Cerebellar cortex (tissue), 1 donor: ENCODE measurements around the gene SLC23A1.
A peak's percentile ranks its signal among the peaks of the same experiment; 100 is the strongest.
"Not testable (repeated sequence)": the region's sequence is repeated elsewhere in the genome, so short reads cannot be mapped to it uniquely, and the experiment has no call there.

Source experiments
- DNase-seq: peaks from one replicate; pipeline ENCODE4 v3.0.0-alpha.2; 2015; ENCODE audit warnings: low spot score

The SLC23A1 gene

DNA sequence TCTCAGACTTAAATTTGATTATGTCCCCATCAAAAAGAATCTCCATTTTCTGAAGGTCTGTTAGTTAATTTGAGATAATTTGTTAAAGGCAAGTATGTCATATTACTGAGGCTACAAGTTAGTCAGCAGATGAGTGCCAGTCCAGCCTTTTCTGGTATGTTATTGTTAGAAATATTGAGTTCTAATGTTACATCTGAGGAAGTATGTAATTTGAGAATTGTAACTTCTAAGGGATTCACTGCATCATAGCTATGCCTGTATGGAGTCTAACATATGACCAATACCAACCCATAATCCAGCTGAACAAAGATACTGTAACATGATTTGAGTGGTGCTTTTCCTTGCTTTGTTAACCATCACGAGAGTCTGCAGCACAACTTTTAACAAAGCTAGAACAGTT, 13.9 kb downstream of the SLC23A1 start:
- DNase-seq: no peak

DNA sequence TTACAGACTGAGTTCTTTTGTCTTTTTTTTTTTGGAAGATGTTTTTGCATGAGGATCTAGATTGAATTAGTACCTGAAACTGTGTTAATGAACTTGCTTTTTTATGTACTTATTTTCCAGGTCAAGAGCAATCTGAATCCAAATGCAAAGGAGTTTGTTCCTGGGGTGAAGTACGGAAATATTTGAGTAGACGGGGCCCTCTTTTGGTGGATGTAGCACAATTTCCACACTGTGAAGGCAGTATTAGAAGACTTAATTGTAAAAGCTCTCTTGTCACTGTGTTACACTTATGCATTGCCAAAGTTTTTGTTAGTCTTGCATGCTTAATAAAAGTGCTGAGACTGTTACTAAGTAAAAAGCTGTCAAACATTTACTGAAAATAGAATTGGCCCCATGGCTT, 14.5 kb downstream of the SLC23A1 start:
- peak; percentile 48 for DNase-seq

DNA sequence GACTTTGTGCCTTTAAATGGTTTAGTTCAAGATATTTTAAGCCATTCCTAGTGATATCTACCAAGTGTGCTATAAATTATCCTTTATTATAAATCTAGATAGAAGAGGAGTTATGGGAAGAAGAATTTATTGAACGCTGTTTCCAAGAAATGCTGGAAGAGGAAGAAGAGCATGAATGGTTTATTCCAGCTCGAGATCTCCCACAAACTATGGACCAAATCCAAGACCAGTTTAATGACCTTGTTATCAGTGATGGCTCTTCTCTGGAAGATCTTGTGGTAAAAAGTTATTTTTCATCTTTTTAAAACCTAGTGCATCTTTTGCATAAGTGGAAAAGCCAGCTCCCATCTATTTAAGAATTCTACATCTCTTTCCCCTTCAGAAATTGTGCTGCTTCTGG, 18.6 kb downstream of the SLC23A1 start:
- DNase-seq: no peak

DNA sequence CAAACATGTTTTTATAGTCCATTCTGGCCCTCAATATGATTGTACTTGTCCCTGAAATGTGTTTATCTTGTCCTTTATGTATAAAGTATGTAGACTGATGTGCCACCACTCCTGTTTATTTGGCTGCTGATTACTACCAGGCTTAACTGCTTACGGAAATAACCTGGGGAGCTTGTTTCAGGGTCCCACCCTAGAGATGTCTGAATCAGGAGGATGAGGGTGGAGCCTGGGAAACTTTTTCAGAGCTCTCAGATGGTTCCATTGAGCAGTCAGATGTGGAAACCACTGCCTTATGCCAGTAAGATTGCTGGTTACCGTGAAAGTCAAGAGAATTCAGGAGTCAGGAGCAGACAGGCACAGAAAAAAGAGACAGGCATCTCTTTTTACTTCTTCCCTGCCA, 19.2 kb downstream of the SLC23A1 start:
- DNase-seq: no peak

DNA sequence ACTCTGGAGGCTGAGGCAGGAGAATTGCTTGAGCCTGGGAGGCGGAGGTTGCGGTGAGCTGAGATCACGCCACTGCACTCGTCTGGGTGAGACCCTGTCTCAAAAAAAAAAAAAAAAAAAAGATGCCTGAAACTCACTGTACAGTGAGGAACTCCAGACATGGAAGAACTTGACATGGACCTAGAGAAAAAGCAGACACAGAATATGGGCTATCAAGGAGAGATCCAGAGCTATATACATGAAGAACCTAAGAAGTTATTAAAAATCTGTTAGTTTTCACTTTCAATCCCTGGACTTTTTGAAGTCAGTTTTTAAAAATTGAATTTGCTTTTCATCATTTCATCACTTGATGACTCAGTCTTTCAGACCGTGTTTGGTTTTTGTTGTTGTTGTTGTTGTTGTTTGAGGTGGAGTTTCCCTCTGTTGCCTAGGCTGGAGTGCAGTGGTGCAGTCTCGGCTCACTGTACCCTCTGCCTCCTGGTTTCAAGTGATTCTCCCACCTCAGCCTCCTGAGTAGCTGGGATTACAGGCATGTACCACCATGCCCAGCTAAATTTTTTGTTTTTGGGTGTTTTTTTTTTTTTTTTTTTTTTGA, 21.2 kb downstream of the SLC23A1 start:
- no peak for DNase-seq

DNA sequence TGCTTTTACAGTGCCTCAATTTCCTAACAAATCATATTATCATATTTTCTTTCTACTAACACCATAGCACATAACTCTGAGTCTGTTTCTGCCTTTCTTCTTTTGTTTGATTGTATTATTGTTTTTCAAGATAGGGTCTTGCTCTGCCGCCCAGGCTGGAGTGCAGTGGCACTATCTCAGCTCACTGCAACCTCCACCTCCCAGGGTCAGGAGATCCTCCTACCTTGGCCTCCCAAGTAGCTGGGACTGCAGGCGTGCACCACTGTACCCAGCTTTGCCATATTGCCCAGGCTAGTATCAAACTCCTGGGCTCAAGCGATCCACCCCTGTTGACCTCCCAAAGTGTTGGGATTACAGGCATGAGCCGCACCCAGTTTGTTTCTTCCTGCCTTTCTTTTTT, 22.7 kb downstream of the SLC23A1 start:
- DNase-seq: no peak

DNA sequence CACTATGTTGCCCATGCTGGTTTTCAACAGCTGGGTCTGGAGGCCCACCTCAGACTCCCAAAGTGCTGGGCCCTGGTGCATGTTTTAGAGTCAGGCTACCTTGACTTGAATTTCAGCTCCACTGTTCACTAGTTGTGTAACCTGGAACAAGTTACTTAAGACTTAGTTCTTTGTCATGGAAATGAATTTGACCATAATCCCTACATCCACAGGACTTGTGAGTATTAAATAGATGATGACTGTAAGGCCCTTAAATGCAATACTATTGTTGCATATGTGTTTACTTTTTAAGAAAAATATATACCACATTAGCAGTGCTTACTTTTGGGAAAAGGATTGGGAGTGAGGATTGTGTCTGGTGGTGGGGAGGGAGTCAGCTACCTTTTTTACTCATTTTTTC, 25.0 kb downstream of the SLC23A1 start:
- no peak for DNase-seq

DNA sequence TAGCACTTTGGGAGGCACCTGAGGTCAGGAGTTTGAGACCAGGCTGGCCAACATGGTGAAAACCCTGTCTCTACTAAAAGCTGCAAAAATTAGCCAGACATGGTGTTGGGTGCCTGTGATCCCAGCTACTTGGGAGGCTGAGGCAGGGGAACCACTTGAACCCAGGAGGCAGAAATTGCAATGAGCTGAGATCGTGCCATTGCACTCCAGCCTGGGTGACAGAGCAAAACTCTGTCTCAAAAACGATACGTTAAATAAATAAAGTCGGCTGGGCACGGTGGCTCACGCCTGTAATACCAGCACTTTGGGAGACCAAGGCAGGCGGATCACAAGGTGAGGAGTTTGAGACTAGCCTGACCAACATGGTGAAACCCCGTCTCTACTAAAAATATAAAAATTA, 27.2 kb downstream of the SLC23A1 start:
- not testable (repeated sequence) for DNase-seq

DNA sequence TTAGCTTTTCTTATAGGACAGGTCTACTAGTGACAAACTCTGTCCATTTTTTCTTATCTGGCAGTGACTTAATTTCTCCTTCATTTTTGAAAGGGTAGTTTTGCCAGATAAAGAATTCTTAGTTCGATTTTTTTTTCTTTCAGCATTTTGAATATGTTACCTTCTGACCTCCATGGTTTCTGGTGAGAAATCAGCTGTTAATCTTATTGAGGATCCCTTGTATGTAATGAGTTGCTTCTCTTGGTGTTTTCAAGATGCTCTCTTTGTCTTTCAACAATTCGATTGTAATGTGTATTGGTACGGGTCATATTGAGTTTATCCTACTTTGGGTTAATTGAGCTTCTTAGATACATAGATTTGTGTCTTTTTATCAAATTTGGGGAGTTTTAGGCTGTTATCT, 28.9 kb downstream of the SLC23A1 start:
- no peak for DNase-seq

DNA sequence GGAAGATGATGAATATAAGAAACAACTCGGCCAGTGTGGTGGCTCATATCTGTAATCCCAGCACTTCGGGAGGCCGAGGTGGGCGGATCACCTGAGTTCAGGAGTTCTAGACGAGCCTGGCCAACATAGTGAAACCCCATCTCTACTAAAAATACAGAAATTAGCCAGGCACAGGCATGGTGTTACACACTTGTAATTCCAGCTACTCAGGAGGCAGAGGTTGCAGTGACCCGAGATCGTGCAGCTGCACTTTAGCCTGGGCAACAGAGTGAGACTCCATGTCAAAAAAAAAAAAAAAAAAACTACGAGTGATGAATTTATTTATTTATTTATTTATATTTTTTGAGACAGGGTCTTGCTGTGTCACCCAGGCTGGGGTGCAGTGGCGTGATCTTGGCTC, 35.2 kb downstream of the SLC23A1 start:
- DNase-seq: not testable (repeated sequence)

DNA sequence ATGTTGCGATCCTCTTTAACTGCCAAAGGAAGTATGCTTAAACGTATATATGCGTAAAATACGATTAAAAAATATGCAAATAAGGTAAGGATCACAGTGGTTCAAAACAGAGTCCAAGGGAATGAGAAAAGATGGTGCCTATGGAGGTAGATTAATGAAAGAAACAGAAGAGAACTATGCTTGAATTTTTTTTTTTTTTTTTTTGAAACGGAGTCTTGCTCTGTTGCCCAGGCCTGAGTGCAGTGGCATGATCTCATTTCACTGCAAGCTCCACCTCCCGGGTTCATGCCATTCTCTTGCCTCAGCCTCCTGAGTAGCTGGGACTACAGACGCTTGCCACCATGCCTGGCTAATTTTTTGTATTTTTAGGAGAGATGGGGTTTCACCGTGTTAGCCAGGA, 37.7 kb downstream of the SLC23A1 start:
- DNase-seq: not testable (repeated sequence)

DNA sequence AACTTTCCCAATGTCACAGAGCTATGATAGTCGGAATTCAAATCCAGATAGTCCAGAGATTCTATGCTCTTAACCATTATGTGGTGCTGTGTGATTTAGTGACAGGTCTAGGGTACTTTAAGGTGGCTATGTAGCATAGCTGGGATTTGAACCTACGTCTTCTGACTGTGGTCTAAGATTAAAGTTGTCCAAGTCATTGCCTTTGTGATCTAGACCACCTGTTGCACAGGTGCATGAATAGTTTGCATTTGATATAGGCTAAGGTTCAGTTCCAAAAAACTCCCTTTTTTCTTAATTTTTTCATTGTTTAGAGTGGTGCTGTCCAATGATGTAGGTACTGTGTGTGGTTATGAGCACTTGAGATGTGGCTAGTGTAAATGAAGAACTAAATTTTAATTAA, 38.9 kb downstream of the SLC23A1 start:
- DNase-seq: no peak

DNA sequence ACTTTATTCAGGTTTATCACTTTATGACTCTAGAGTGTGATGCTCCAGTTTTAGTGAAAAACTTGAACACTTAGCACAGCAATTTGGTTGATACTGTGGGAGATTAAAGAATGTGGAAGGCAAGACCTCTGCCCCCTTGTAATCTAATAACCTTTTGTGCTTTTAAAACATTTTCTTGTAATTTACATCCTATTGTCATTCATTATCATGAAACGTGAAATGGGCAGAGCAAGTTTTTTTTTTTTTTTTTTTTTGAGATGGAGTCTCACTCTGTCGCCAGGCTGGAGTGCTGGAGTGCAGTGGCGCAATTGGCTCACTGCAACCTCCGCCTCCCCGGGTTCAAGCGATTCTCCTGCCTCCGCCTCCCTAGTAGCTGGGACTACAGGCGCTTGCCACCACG, 39.6 kb downstream of the SLC23A1 start:
- DNase-seq: no peak

DNA sequence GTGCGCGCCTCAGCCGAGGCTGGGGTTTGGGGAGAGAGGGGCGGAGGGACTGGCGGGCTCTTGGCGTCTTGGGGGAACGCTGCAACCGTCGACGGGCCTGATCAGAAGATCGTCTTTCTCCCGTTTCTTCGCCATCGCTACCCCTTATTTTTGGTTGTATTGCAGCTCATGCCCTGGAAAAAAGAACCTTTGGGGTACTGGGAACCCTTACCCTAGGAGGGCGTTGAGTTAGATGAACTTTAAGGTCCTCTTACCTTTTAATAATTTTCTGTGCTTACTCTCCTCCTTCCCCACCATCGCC, 40.7 kb downstream of the SLC23A1 start:
- no peak for DNase-seq

DNA sequence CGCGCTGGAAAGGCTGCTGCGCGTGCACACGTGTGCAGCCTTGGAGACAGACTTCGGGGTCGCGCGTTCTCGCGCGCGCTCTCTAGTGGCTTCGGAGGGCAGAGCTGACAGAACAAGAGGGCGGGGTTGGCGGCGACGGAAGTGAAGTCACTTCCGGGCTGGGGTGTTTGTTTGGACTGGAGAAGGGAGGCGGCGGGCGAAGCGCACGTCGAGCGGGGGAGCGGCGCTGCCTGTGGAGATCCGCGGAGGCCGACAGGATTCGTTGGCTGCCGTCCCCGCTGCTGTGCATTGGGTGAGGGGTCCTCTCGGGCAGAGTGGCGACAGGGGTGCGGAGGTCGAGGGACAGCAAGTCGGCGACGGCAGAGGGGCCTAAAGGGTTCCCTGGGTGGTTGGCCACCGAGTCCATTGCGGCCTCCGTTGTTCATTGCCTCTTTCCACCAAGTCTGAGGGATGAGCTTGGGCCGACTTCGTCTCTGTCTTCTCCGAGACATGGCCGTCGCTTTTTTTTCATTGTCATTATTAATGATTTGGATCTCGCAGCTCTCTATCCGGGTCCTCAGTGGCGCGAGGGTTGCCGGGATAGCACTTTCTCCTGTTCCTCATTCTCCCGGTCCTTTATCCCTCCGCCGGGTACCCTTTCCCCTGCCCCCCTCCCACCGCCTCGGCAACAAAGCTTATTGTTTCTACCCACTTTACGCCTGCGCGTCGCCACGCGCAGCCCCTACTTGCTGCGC, 41.2 kb downstream of the SLC23A1 start, which contains the start of gene PAIP2:
Gene PAIP2 (plus strand): TSS at position 166 of the 734 bp plus-strand sequence. CDS start 21,931 bp downstream, outside the sequence.
- DNase-seq: peak; percentile 98

DNA sequence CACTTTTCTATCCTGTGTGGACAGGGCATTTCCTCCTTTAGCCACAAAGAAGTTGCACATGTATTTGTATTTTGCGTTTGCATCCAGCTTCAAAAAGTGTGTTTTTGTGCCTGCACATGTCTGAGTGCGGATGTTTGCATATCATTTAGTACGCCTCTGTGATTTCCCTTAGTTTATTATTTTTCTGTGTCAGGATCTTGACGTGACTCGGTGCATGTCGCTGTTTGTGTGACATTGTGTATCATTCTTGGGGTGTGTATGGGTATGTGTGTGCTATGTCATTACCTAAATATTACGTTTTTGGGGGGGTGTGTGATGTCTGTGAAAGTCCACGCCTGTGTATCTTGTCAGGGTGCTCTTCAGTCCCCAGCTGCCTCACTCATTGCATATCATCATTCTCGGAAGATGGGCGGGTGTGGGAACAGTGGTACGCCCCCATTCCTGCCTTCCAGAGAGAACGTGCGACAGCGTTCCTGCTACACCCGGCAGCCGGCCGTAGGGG, 41.9 kb downstream of the SLC23A1 start:
- DNase-seq: no peak

DNA sequence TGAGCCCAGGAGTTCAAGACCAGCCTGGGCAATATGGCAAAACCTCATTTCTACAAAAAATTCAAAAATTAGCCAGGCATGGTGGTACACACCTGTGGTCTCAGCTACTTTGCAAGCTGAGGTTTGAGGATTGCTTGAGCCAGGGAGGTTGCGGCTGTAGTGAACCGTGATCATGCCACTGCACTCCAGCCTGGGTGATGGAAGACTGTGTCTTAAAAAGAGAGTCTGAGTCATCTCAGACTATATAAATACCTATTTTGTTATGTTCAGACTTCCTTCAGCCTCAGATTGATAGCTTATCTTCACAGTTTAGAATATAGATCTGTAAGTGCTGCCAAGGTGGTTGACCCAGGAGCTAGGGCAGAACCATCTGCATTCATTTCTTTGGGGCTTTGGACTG, 43.0 kb downstream of the SLC23A1 start:
- DNase-seq: no peak

DNA sequence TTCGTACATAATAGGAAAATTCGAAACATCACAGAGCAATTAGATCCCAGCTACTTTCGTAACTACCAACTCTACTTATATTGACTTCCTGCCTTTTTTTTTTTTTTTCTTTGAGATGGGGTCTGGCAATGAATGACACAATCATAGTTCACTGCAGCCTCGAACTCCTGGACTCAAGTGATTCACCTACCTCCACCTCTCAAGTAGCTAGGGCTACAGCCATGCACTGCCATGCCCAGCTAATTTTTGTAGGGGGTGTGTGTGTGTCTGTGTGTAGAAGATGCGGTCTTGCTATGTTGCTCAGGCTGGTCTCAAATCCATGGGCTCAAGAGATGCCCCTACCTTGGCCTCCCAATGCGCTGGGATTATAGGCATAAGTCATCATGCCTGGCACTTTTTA, 47.3 kb downstream of the SLC23A1 start:
- peak; percentile 32 for DNase-seq
